ENCODE measurements around the gene SLAIN2.

The SLAIN2 gene

GRCh38 chr4:48334900-48335384 lies 6.4 kb upstream of the SLAIN2 start:
- DNase-seq, result no peak

GRCh38 chr4:48336146-48336870 lies 5.0 kb upstream of the SLAIN2 start:
- DNase-seq, result no peak

- DNase-seq, result no peak
Observed at GRCh38 chr4:48337731-48338130, 3.6 kb upstream of the SLAIN2 start.

GRCh38 chr4:48339642-48340041 lies 1.7 kb upstream of the SLAIN2 start:
- no peak for DNase-seq

- no peak for DNase-seq
Observed at GRCh38 chr4:48340276-48340964, 909 bp upstream of the SLAIN2 start.

GRCh38 chr4:48341776-48342605 lies 662 bp downstream of the SLAIN2 start:
- peak; percentile 83 for DNase-seq

GRCh38 chr4:48342606-48342880 lies 1.2 kb downstream of the SLAIN2 start:
- DNase-seq, result no peak

- no peak for DNase-seq
Observed at GRCh38 chr4:48343035-48343434, 1.7 kb downstream of the SLAIN2 start.

- DNase-seq, result no peak
Observed at GRCh38 chr4:48343551-48343950, 2.2 kb downstream of the SLAIN2 start.

- DNase-seq, result no peak
Observed at GRCh38 chr4:48345542-48345941, 4.2 kb downstream of the SLAIN2 start.

- DNase-seq, result no peak
Observed at GRCh38 chr4:48346594-48346993, 5.3 kb downstream of the SLAIN2 start.

GRCh38 chr4:48347282-48347921 lies 6.1 kb downstream of the SLAIN2 start:
- no peak for DNase-seq

GRCh38 chr4:48350871-48351270 lies 9.5 kb downstream of the SLAIN2 start:
- no peak for DNase-seq

- DNase-seq, result no peak
Observed at GRCh38 chr4:48352793-48353192, 11.5 kb downstream of the SLAIN2 start.

GRCh38 chr4:48356355-48356754 lies 15.0 kb downstream of the SLAIN2 start:
- DNase-seq, result no peak

GRCh38 chr4:48360285-48361011 lies 19.1 kb downstream of the SLAIN2 start:
- DNase-seq, result no peak

- DNase-seq, result no peak
Observed at GRCh38 chr4:48361012-48361400, 19.7 kb downstream of the SLAIN2 start.

GRCh38 chr4:48366611-48367010 lies 25.3 kb downstream of the SLAIN2 start:
- DNase-seq, result no peak

GRCh38 chr4:48367016-48367415 lies 25.7 kb downstream of the SLAIN2 start:
- no peak for DNase-seq

GRCh38 chr4:48368389-48368788 lies 27.1 kb downstream of the SLAIN2 start:
- DNase-seq, result no peak

GRCh38 chr4:48369248-48369647 lies 27.9 kb downstream of the SLAIN2 start:
- DNase-seq, result no peak

GRCh38 chr4:48369771-48370170 lies 28.4 kb downstream of the SLAIN2 start:
- DNase-seq, result no peak
